ENCODE results near the gene TMED6. TPM values are rescaled to one million over a fixed set of nuclear protein-coding genes. Genes with fewer than 3 reads are reported as not detected.

Gene TMED6
- total RNA-seq, 1 experiment from 2014 or later, result 0.91 TPM

- no peak for DNase-seq (ENCODE audit: low read depth, low spot score)
- H3K36me3 ChIP-seq (ENCODE audit: control insufficient read depth in 1 of 2, insufficient read depth in 2 of 2, low read length in 2 of 2), result peaks cover 57% of the 10 kb centered on the region in 2 experiments
- H4K20me1 ChIP-seq (ENCODE audit: insufficient read depth), result no peaks in the 10 kb centered on the region
- no peak overlapping the region for H2AFZ ChIP-seq (ENCODE audit: low read depth, low read length, poor library complexity, severe bottlenecking)
- H3K27ac ChIP-seq (ENCODE audit: low read depth, low read length), result no peak overlapping the region
- no peak for TF ChIP-seq POLR2A (IDR thresholded peaks at IDR 0.05; ENCODE audit: borderline replicate concordance, extremely low read depth, insufficient read depth, insufficient read length)
- no peak for TF ChIP-seq FOSL1 (IDR thresholded peaks at IDR 0.05; ENCODE audit: low read depth)
- no peak for TF ChIP-seq ELF1 (IDR thresholded peaks at IDR 0.05; ENCODE audit: borderline replicate concordance, low read depth)
- TF ChIP-seq TCF7L2 (IDR thresholded peaks at IDR 0.05; ENCODE audit: borderline replicate concordance, extremely low read depth, insufficient read depth, insufficient read length), result no peak
- no peak for TF ChIP-seq EGR1 (IDR thresholded peaks at IDR 0.05; ENCODE audit: low read depth)
- no peak for TF ChIP-seq POLR2AphosphoS5 (IDR thresholded peaks at IDR 0.05; ENCODE audit: low read depth, low read length)
- no peak for TF ChIP-seq CEBPB (IDR thresholded peaks at IDR 0.05; ENCODE audit: low read depth)
- TF ChIP-seq SIN3A (IDR thresholded peaks at IDR 0.05; ENCODE audit: low read depth), result no peak
- no peak for TF ChIP-seq REST (IDR thresholded peaks at IDR 0.05; ENCODE audit: low read depth)
- TF ChIP-seq ZFX (IDR thresholded peaks at IDR 0.05), result no peak
- no peak for TF ChIP-seq SP1 (IDR thresholded peaks at IDR 0.05; ENCODE audit: low read depth)
- TF ChIP-seq EZH2phosphoT487 (IDR thresholded peaks at IDR 0.05; ENCODE audit: borderline replicate concordance), result no peak
- no peak for TF ChIP-seq SRF (IDR thresholded peaks at IDR 0.05; ENCODE audit: low read depth)
- TF ChIP-seq ZBTB33 (IDR thresholded peaks at IDR 0.05; ENCODE audit: extremely low read depth, insufficient replicate concordance, low read length), result no peak
- TF ChIP-seq CTCF (IDR thresholded peaks at IDR 0.05 in 2 of 3, conservative IDR thresholded peaks at IDR 0.05 in 1 of 3; ENCODE audit: borderline replicate concordance in 1 of 3, insufficient read depth in 1 of 3, low read depth in 2 of 3, low read length in 2 of 3), result no peak
- no peak for TF ChIP-seq YY1 (IDR thresholded peaks at IDR 0.05; ENCODE audit: extremely low read depth, insufficient replicate concordance, low read depth, low read length)
- BruUV-seq (replicated peaks), result no TSS peak
- ATAC-seq, result no peak
- no peaks in the 10 kb centered on the region for H3K9me3 ChIP-seq (ENCODE audit: control insufficient read depth in 1 of 2, insufficient read depth in 1 of 2, low read depth in 1 of 2, low read length in 2 of 2)
- H3K4me3 ChIP-seq (replicated peaks in 1 of 2; ENCODE audit: low read depth in 1 of 2, low read length in 2 of 2), result no peak overlapping the region
- ChIA-PET POLR2A (interaction anchor here (0.7 kb wide), 1 partner anchor 42 kb away, joined by 3 read pairs; no protein-coding TSS in a partner anchor), CTCF (no interaction called here), RAD21 (ENCODE audit: low non-redundant PET in 1 of 2, low total read pairs in 2 of 2, uncharacterized antibody in 2 of 2, unreplicated experiment in 2 of 2) (no interaction called here)
- no peaks in the 10 kb centered on the region for H3K27me3 ChIP-seq (ENCODE audit: insufficient read depth, low read length)
- H3K4me1 ChIP-seq (ENCODE audit: control insufficient read depth in 1 of 2, insufficient read depth in 2 of 2, low read length in 2 of 2), result peaks cover 9 to 15% of the 10 kb centered on the region in 2 experiments
- intact Hi-C loops (cut with micrococcal nuclease), result no loop called here
- no peak overlapping the region for H3K4me2 ChIP-seq (ENCODE audit: low read length)
- no peak overlapping the region for H3K9ac ChIP-seq (ENCODE audit: low read length)
- H3K9me2 ChIP-seq (ENCODE audit: insufficient read depth), result no peaks in the 10 kb centered on the region
- peaks cover 98% of the 10 kb centered on the region for H3K79me2 ChIP-seq (ENCODE audit: insufficient read depth, low read length)
Observed at GRCh38 chr16:69381231-69381630, 29.6 kb upstream of the TMED6 start.
